HepG2 (cell line): ENCODE data around the gene MPC1L. TPM values are rescaled to one million over a fixed set of nuclear protein-coding genes. Genes with fewer than 3 reads are reported as not detected.

ENCODE experiments used
- ATAC-seq: fragments of 200-7000 bp; cut with Tn5 transposase; 3 replicates; pipeline ENCODE4 v1.9.1; 2020; ENCODE audit warnings: mild to moderate bottlenecking, moderate library complexity
- BruUV-seq: library from RNA; stranded (reverse); fragments of 400-500 nt; replicated peaks from 2 replicates; lab custom pipeline; 2021; lab: Mats Ljungman, UMichigan
- CTCF ChIA-PET: fragments of 300-600 bp; formaldehyde crosslinking; extraction: SDS; loops from one replicate; lab custom pipeline; 2021; ENCODE audit warnings: low total read pairs, inconsistent platforms, low intra/inter-chr PET ratio; lab: Yijun Ruan, JAX
- POLR2A ChIA-PET: fragments of 350-600 bp; sonication (Branson Sonifier 250); formaldehyde crosslinking; loops from one replicate; lab custom pipeline; 2020; ENCODE audit warnings: antibody characterized with exemption, inconsistent platforms; lab: Yijun Ruan, JAX
- DNase-seq: peaks from one replicate; pipeline ENCODE4 v3.0.0-alpha.2; 2015; ENCODE audit warnings: low spot score
- FAIRE-seq: peaks from 3 replicates; lab custom pipeline; 2011; peaks lifted over from hg19 to GRCh38; lab: Jason Lieb, UNC
- H2AFZ ChIP-seq: one replicate; pipeline ENCODE4 v1.6.1; 2011; ENCODE audit warnings: low read length, inconsistent platforms
- H3K27ac ChIP-seq: fragments of 300-600 bp; 3 replicates; pipeline ENCODE4 v1.8.0; 2011; ENCODE audit warnings: mixed run types, mild to moderate bottlenecking, mixed read lengths, low read length, inconsistent platforms; ENCODE audit not compliant: insufficient read depth; ENCODE audit errors: extremely low read length
- H3K27me3 ChIP-seq, 2 experiments: fragments of 200-600 bp in 1 of 2; 2 replicates in 1 of 2; 3 replicates in 1 of 2; pipeline versions ENCODE4 v1.6.0 to v1.8.0; 2011; ENCODE audit warnings: low read length in 2 of 2, mild to moderate bottlenecking in 2 of 2, moderate library complexity in 2 of 2, inconsistent platforms in 1 of 2; ENCODE audit not compliant: insufficient read depth in 2 of 2, control insufficient read depth in 1 of 2
- H3K36me3 ChIP-seq, 2 experiments: fragments of 200-600 bp in 1 of 2; replicated peaks in 1 of 2; 2 replicates in 1 of 2; 3 replicates in 1 of 2; pipeline versions ENCODE4 v1.5.1 to v1.8.0; 2011; ENCODE audit warnings: low read length in 2 of 2, inconsistent platforms in 1 of 2; ENCODE audit not compliant: insufficient read depth in 2 of 2, control insufficient read depth in 1 of 2
- H3K4me1 ChIP-seq: 2 replicates; pipeline ENCODE4 v1.5.1; 2012; ENCODE audit warnings: low read length, inconsistent platforms; ENCODE audit not compliant: insufficient read depth
- H3K4me2 ChIP-seq: 2 replicates; pipeline ENCODE4 v1.6.0; 2011; ENCODE audit warnings: low read depth, low read length, inconsistent platforms
- H3K4me3 ChIP-seq, 3 experiments: fragments of 200-600 bp in 1 of 3; sonication (generic), shearing (Covaris generic) in 1 of 3; replicated peaks in 1 of 3; 2 replicates each; pipeline ENCODE4 v1.5.1; 2011 to 2016; ENCODE audit warnings: low read length in 3 of 3, inconsistent platforms in 2 of 3, low read depth in 2 of 3, mild to moderate bottlenecking in 2 of 3, control low read depth in 1 of 3, mixed read lengths in 1 of 3; ENCODE audit not compliant: insufficient read depth in 1 of 3
- H3K79me2 ChIP-seq: one replicate; pipeline ENCODE4 v1.6.1; 2011; ENCODE audit warnings: low read length, inconsistent platforms; ENCODE audit not compliant: insufficient read depth
- H3K9ac ChIP-seq: 2 replicates; pipeline ENCODE4 v1.6.0; 2011; ENCODE audit warnings: mild to moderate bottlenecking, low read depth, low read length, inconsistent platforms; ENCODE audit not compliant: insufficient read depth
- H3K9me3 ChIP-seq: 2 replicates; pipeline ENCODE4 v1.5.1; 2012; ENCODE audit warnings: mild to moderate bottlenecking, low read length
- H4K20me1 ChIP-seq: 2 replicates; pipeline ENCODE4 v1.6.0; 2011; ENCODE audit warnings: inconsistent platforms, mild to moderate bottlenecking, low read length, moderate library complexity; ENCODE audit not compliant: insufficient read depth
- ASH2L ChIP-seq: fragments of 300-600, 200-600 bp; sonication (generic); IDR thresholded peaks from 2 replicates; pipeline ENCODE4 v1.7.0; 2017; ENCODE audit warnings: low read depth, mild to moderate bottlenecking, moderate library complexity, mixed read lengths, low read length; ENCODE audit not compliant: insufficient read length
- CBX5 ChIP-seq: sonication (generic); formaldehyde crosslinking; IDR thresholded peaks from 2 replicates; pipeline ENCODE4 v1.4.0; 2020; ENCODE audit warnings: missing genetic modification reagents, borderline replicate concordance
- GABPB1 ChIP-seq: IDR thresholded peaks from 2 replicates; pipeline ENCODE4 v1.6.1; 2016; ENCODE audit warnings: mild to moderate bottlenecking, missing genetic modification reagents, moderate library complexity, missing compliant biosample characterization
- ISX ChIP-seq: sonication (generic); formaldehyde crosslinking; conservative IDR thresholded peaks from 2 replicates; pipeline ENCODE4 v1.5.0; 2020; ENCODE audit warnings: missing genetic modification reagents
- TCF12 ChIP-seq, 2 experiments: fragments of 450-650 bp in 1 of 2; sonication (generic) in 1 of 2; formaldehyde crosslinking in 1 of 2; IDR thresholded peaks; 2 replicates each; pipeline versions ENCODE4 v1.6.1 to v1.8.0; 2017 to 2022; ENCODE audit warnings: antibody characterized with exemption in 1 of 2, mild to moderate bottlenecking in 1 of 2, missing genetic modification reagents in 1 of 2, moderate library complexity in 1 of 2
- YEATS4 ChIP-seq: sonication (generic); formaldehyde crosslinking; IDR thresholded peaks from 2 replicates; pipeline ENCODE4 v1.4.0; 2020; ENCODE audit warnings: missing genetic modification reagents, borderline replicate concordance
- ZFP37 ChIP-seq: sonication (generic); formaldehyde crosslinking; IDR thresholded peaks from 2 replicates; pipeline ENCODE4 v1.4.0; 2020; ENCODE audit warnings: missing genetic modification reagents, borderline replicate concordance
- ZNF180 ChIP-seq: sonication (generic); formaldehyde crosslinking; IDR thresholded peaks from 2 replicates; pipeline ENCODE4 v1.4.0; 2020; ENCODE audit warnings: low read depth, missing genetic modification reagents, borderline replicate concordance
- ZNF224 ChIP-seq: sonication (generic); formaldehyde crosslinking; IDR thresholded peaks from 2 replicates; pipeline ENCODE4 v1.5.0; 2020; ENCODE audit warnings: mild to moderate bottlenecking, missing genetic modification reagents
- ZNF230 ChIP-seq: sonication (generic); formaldehyde crosslinking; IDR thresholded peaks from 2 replicates; pipeline ENCODE4 v1.4.0; 2020; ENCODE audit warnings: mild to moderate bottlenecking, missing genetic modification reagents
- ZNF235 ChIP-seq: sonication (generic); formaldehyde crosslinking; IDR thresholded peaks from 2 replicates; pipeline ENCODE4 v1.8.1; 2023; ENCODE audit warnings: mild to moderate bottlenecking, missing genetic modification reagents, borderline replicate concordance
- ZNF251 ChIP-seq: sonication (generic); formaldehyde crosslinking; IDR thresholded peaks from 2 replicates; pipeline ENCODE4 v1.9.0; 2021; ENCODE audit warnings: mild to moderate bottlenecking, missing genetic modification reagents
- ZNF329 ChIP-seq: sonication (generic); formaldehyde crosslinking; IDR thresholded peaks from 2 replicates; pipeline ENCODE4 v1.9.0; 2021; ENCODE audit warnings: low read depth, mild to moderate bottlenecking, missing genetic modification reagents
- ZNF503 ChIP-seq: sonication (generic); formaldehyde crosslinking; IDR thresholded peaks from 2 replicates; pipeline ENCODE4 v1.4.0; 2020; ENCODE audit warnings: missing genetic modification reagents
- ZNF556 ChIP-seq: sonication (generic); formaldehyde crosslinking; IDR thresholded peaks from 2 replicates; pipeline ENCODE4 v1.4.0; 2020; ENCODE audit warnings: mild to moderate bottlenecking, missing genetic modification reagents, borderline replicate concordance
- ZNF777 ChIP-seq: sonication (generic); formaldehyde crosslinking; IDR thresholded peaks from 2 replicates; pipeline ENCODE4 v1.4.0; 2020; ENCODE audit warnings: missing genetic modification reagents
- WGBS: methylation state at CpG from one replicate; pipeline ENCODE4 v1.1.6; 2017; ENCODE audit warnings: low lambda C conversion rate; 5-methylcytosine and 5-hydroxymethylcytosine counted together
- in situ Hi-C: cut with HindIII; loops from 2 replicates; pipeline ENCODE4 v1.10.0; 2017; ENCODE audit warnings: low pct_unique_long_range_greater_than_20kb; ENCODE audit not compliant: extremely low pct_ligation_motif_present
- intact Hi-C: fragments of 100-400 bp; cut with micrococcal nuclease; formaldehyde crosslinking; loops from one replicate; pipeline ENCODE4 v1.10.0; 2022; ENCODE audit not compliant: unreplicated experiment
- polyA plus RNA-seq, 8 experiments: library from polyadenylated mRNA; depleted of rRNA in 3 of 8; stranded (reverse) in 7 of 8; unstranded in 1 of 8; fragments of >200 nt; fragmentation: Illumina TruSeq in 4 of 8; extraction: Trizol in 4 of 8; gene quantifications; 2 replicates each; pipeline versions ENCODE4 v1.2.1 to v1.2.3, GENCODE V29; 2011 to 2016; ENCODE audit warnings: low read depth in 4 of 8, missing spikeins in 1 of 8, mixed read lengths in 1 of 8; ENCODE audit not compliant: insufficient read depth in 1 of 8
- total RNA-seq, 5 experiments: library from RNA; depleted of rRNA; stranded (reverse); fragments of >200 nt; fragmentation: Illumina TruSeq; extraction: Trizol; gene quantifications; 2 replicates each; pipeline ENCODE4 v1.2.3, GENCODE V29; 2016; ENCODE audit warnings: low read depth in 1 of 5

Gene MPC1L
- total and polyA plus RNA-seq, 2 of the 13 experiments (the other 11 are each of a cell fraction or from before 2014, with no cell fraction given) = not detected

GRCh38 chrX:40637687-40638086, 14.5 kb downstream of the MPC1L start:
- Histone ChIP-seq H3K79me2 (no peaks in the 10 kb centered on the region), H4K20me1 (no peaks in the 10 kb centered on the region), H3K36me3 (peaks cover 3 to 24% of the 10 kb centered on the region in 2 experiments; a peak in 3 of 5 replicates), H3K27me3 (no peaks in the 10 kb centered on the region), H3K27ac (no peak overlapping the region), H2AFZ (no peak overlapping the region), H3K9me3 (no peaks in the 10 kb centered on the region), H3K9ac (no peak overlapping the region), H3K4me1 (no peaks in the 10 kb centered on the region), H3K4me3 (no peak overlapping the region), H3K4me2 (no peak overlapping the region)
- ChIA-PET POLR2A (no interaction called here), CTCF (no interaction called here)
- DNase-seq = no peak
- TF ChIP-seq TCF12 (IDR thresholded peaks at IDR 0.05) (no peak), TCF12 (CRISPR knock-in tag; IDR thresholded peaks at IDR 0.05) (no peak), CBX5 (no peak), ZNF503 (no peak), ZNF777 (CRISPR knock-in tag) (no peak), ZNF235 (CRISPR knock-in tag) (no peak), ASH2L (no peak), ZFP37 (no peak), ZNF251 (no peak), ZNF180 (CRISPR knock-in tag) (no peak), YEATS4 (CRISPR knock-in tag) (no peak), GABPB1 (CRISPR knock-in tag) (no peak), ZNF230 (CRISPR knock-in tag) (no peak), ZNF556 (CRISPR knock-in tag) (no peak), ISX (CRISPR knock-in tag) (no peak), ZNF329 (CRISPR knock-in tag) (no peak), ZNF224 (CRISPR knock-in tag) (no peak)
- intact Hi-C loops (no loop called here), in situ Hi-C loops (no loop called here)
- 97% methylated on average over 3 of the region's 3 CpGs for WGBS
- FAIRE-seq = no peak
- BruUV-seq = no TSS peak
- ATAC-seq = no peak
